Pulmonary artery endothelial cell (primary cell): Measurements from ENCODE around the gene ISG20. TPM values are rescaled to one million over a fixed set of nuclear protein-coding genes. Genes with fewer than 3 reads are reported as not detected.
"Not testable (repeated sequence)": the region's sequence is repeated elsewhere in the genome, so short reads cannot be mapped to it uniquely, and the experiment has no call there.

ENCODE experiments used
- DNase-seq: peaks from one replicate; pipeline ENCODE4 v3.0.0-alpha.2; 2011; ENCODE audit warnings: low read depth, low spot score
- total RNA-seq: library from RNA; depleted of rRNA; stranded (reverse); fragments of >200 nt; gene quantifications from 2 replicates; pipeline ENCODE4 v1.2.3, GENCODE V29; 2014

ISG20 gene
- total RNA-seq, 1 donor from 2014 or later = 44.4 TPM

- no peak for DNase-seq
These were observed 2.8 kb upstream of the ISG20 start for GRCh38 chr15:88636050-88636449.

DNA sequence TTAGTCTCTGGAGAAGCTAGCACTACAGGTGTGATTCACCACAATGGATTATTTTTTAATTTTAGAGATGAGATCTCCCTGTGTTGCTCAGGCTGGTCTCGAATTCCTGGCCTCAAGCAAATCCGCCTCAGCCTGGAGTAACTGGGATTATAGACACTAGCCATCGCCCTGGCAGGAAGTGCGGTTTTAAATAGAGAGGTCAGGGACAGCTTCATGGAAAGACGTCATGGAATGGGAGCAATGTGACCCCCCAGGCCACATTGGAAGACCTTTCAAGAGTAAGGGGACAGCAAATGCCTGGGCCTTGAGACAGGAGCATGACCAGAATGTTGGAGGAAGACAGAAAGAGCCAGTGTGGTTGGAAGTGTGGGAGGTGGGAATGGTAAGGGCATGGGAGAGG lies 2.2 kb upstream of the ISG20 start:
- DNase-seq = no peak

DNA sequence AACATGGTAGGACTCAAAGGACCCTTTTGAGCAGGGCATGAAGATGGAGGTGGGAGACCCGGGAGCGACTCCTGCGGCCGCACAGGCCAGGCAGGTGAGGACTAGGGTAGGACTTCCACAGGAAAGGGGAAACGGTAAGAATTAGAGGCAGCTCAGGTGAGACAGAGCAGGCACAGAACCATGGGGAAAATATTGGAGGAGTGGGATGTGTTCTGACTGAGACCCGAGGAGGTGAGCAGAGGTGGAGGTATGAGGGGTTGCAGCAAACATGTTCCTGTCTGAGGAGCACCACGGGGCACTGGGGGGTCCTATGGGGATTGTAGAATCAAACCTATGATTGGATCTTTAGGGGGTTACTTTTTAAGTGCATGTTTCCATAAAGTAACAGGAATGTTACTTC lies 1.4 kb upstream of the ISG20 start:
- no peak for DNase-seq

- DNase-seq = no peak
These were observed 783 bp upstream of the ISG20 start for GRCh38 chr15:88637841-88638625.

DNA sequence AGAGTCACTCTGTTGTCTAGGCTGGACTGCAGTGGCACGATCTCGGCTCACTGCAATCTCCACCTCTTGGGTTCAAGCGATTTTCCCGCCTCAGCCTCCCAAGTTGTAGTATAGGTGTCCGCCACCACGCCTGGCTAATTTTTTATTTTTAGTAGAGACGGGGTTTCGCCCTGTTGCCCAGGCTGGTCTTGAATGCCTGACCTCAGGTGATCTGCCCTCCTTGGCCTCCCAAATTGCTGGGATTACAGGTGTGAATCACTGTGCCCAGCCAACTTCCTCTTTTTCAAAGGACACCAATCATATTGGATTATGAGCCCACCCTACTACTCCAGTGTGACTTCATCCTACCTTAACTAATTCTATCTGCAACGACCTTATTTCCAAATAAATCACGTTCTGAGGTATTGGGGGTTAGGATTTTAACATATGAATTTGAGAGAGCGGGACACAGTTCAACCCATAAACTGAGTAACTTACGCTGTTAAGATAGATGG lies 3.2 kb downstream of the ISG20 start:
- DNase-seq = no peak

DNA sequence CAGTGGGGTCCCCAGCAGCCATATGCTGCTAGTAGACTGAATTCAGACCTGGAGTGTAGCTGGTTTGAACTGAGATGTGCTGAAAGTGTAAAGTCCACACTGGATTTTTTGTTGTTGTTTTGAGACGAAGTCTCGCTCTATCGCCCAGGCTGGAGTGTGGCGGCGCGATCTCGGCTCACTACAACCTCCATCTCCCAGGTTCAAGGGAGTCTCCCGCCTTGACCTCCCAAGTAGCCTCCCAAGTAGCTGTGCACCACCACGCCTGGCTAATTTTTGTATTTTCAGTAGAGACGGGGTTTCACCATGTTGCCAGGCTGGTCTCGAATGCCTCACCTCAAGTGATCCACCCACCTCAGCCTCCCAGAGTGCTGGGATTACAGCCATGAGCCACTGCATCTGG lies 3.7 kb downstream of the ISG20 start:
- not testable (repeated sequence) for DNase-seq

GRCh38 chr15:88644741-88645140 lies 5.9 kb downstream of the ISG20 start:
- DNase-seq = no peak

DNA sequence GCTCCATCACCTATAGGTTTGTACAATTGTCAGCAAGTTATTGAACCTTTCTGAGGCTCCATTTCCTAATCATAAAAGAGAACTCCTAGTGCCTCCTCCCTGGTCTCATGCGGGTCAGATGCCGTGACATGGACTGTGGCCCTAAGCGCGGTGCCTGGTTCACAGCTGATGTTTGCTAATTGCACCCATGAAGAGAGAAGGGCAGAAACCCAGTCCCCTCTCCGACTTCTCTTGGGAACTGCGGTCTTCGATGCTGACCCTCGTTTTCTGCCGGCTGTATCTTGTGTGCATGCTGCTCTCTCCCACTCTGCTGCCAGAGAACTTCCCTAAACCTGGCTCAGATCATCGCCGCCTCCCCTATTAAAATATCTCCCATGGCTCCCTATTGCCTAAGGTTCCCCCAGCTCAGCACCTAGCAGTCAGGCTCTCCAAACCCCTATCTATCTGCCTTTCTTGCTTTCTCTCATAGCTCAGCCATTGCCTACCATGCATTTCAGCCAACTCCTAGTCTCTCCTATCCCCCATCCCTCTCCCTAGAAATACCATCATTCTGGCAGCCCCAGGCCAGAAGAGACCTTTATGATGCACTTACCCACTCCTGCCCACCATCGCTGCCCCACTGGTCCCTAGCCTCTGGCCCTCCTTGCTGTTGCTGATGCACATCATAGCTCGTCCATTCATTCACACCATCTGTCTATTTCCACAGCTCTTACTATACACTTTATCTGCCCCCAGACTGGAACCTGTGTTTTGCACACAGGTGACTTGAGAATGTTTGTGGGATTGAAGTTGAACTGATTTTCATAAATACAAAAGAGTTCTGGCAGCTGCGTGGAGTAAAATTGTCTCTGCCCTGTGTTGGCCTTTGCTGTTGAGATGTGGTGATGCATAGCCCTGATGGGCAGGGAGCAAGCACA lies 6.6 kb downstream of the ISG20 start:
- no peak for DNase-seq

GRCh38 chr15:88646088-88646405 lies 7.2 kb downstream of the ISG20 start:
- DNase-seq = no peak

DNA sequence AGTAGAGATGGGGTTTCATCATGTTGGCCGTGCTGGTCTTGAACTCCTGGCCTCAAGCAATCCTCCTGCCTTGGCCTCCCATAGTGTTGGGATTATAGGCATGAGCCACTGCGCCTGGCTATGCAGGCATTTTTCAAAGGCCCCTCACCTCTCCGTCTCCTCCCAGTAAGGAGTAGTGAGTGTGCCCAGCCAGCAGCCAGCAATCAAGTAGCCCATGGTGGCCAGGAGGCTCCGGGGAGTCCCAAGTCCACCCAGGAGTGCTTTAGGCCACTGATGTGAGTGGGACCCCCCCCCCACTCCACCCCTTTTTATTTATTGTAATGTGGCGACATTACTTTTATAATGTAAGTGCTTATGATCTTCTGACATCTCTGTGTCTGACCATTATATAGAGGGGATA lies 8.1 kb downstream of the ISG20 start:
- no peak for DNase-seq

DNA sequence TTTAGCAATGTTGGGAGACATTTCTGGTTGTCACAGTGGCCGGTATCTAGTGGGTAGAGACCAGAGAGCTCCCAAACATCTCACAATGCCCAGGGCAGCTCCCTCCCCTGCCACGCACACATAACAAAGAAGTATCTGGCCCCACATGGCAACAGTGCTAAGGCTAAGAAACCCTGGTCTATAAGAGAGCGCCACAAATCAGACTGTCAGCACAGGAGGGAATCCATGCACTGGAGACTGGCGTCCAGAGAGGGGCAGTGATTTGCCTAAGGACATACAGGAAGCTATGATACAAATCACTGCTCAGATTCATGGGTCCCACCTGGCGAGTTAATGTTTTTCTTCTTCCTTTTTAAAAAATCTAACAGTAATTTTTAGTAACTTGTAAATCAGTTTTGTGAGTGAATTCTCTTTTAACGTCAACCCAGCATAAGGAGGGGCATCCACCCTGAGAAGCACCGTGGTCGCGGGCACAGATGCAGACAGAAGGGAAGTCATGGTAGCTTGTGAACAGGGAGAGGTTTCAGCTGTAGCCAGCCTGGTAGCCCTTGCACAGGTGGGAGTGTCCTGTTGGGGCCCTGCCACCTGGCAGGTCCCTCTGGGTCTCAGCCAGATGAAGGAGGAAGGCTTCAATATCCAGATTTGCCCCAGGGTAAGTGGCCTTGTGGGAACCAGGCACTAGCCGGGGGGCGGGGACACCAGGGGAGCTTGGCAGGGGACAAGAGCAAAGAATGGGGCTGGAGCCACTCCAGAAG lies 8.7 kb downstream of the ISG20 start:
- no peak for DNase-seq

- no peak for DNase-seq
These were observed 9.8 kb downstream of the ISG20 start for GRCh38 chr15:88648357-88649214.

DNA sequence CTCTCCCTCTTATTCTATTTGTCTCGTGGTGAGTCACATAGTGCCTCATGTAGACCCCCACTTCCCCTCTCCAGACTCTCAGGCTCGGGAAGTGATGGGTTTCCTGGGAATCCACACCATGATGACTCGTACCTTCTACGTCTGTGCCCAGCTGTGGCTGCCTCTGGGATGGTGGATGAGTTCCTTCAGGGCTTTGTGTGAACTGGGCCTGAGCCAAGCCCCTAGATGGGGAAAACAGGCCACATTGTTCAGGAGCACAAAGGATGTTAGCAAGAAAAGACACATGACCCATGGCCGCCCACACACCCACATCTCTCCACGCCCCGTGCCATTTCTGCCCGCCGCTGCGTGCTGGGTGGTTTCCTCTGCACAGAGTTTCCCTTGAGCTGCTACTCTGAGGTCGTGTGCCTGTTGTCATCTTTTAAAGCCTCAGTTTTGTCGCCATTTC lies 10.5 kb downstream of the ISG20 start:
- peak; percentile 93 for DNase-seq

DNA sequence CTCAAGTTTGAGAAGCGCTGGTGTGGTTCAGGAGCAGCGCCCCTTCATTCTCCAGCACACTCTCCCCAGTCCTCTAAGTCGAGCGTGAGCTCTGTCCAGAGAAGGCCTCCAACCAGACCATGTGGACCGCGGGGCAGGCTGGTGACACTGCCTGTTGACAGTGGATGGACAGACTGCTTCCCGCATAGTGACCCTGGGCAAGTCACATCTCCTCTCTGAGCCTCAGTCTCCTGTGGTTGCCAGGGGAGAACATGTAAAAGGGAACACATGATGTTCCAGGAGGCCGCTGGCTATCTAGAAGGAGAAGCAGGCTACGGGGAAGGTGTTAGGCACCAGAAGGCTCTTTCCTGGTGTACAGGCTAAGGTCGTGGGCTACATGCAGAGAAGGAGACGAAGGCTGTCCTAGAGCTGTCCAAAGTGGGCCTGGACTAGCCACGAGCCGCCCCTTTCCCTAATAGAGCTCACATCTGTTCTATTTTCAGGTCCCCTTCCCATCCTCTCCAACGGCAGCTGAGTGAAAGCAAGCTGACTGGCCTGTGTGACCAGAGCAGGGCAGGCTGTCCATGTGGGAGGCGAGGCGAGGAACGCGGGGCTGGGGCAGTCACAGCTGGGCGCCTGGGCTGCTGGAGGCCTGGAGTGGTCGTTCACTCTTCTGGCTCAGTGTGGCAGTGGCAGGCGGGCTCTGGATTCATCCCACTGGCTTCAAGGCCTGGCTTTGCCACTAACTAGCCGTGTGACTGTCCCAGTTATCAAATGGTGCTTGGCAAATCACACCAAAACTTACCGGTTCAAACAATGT lies 11.1 kb downstream of the ISG20 start:
- no peak for DNase-seq

DNA sequence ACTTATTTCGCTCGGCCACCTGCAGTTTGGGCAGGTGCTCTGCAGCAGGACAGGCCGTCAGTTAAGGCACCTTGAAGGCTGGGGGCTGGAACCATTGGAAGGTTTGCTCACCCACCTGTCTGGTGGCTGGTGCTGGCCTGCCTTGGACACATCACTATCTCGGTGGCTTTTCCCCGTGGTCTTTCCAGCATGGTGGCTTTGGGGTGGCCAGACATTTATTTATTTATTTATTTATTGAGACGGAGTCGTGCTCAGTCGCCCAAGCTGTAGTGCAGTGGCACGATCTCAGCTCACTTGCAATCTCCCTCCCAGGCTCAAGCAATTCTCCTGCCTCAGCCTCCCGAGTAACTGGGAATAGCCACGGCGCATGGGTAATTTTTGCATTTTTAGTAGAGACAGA lies 11.7 kb downstream of the ISG20 start:
- DNase-seq = no peak

DNA sequence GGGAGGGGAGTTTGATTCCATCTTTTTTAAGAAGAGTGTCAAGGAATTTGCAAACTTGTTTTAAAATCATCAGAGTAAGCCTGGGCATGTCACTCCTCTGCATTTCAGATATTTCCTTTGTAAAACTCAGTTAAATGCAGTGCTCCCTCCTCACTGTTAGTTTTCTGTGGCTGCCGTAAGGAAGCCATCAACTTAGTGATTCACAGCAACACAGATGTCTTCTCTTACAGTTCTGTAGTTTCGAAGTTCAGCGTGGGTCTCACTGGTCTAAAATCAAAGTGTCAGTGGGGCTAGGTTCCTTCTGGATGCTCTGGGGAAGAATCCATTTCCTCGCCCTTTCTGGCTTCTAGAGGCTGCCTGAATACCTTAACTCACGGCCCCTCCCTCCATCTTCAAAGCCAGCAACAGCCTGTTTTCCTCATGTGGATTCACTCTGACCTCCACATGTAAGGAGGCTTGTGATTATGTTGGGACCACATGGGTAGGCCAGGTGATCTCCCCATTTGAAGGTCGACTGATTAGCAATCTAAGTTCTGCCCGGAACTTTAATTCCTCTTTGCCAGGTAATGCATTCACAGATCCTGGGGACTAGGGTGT lies 12.4 kb downstream of the ISG20 start:
- no peak for DNase-seq

GRCh38 chr15:88651971-88652370 lies 13.2 kb downstream of the ISG20 start:
- no peak for DNase-seq

- no peak for DNase-seq
These were observed 13.8 kb downstream of the ISG20 start for GRCh38 chr15:88652456-88653199.
